ENCODE results near the gene ZDHHC16.

DNA sequence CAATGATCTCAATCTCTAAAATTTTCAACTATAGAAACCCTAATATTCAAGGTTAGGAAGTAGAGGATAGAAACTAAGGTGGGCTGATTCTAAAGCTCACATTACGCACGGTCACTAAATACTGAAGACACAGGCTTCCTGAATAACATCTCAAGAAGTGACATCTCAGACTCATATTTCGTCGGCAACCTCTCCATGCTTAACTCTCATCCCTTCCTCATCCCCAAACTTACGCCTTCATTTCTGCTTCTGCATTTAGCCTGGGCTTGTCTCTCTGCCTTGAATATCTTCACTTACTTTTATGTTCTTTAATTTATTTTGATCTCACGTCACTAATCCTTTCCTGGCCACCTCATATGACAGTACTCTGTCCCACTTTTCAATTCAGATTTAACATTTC lies 10.8 kb upstream of the ZDHHC16 start:
- TF ChIP-seq CTCF (IDR thresholded peaks at IDR 0.05) (no peak), POLR2A (IDR thresholded peaks at IDR 0.05) (no peak), POLR2AphosphoS5 (IDR thresholded peaks at IDR 0.05) (no peak)
